HEK293T (cell line): ENCODE results near the gene GPR68.

Experiments used
- CTCF ChIA-PET: fragments of 350-600 bp; formaldehyde crosslinking; extraction: SDS; loops from one replicate; lab custom pipeline; 2021; ENCODE audit warnings: antibody characterized with exemption, inconsistent platforms; lab: Yijun Ruan, JAX
- POLR2A ChIA-PET: fragments of 350-600 bp; formaldehyde crosslinking; extraction: SDS; loops from one replicate; lab custom pipeline; 2020; ENCODE audit warnings: antibody characterized with exemption, inconsistent platforms; lab: Yijun Ruan, JAX
- DNase-seq: peaks from one replicate; pipeline ENCODE4 v3.0.0; 2012; ENCODE audit warnings: mixed read lengths; ENCODE audit errors: extremely low spot score
- ARNT ChIP-seq: fragments of 450-650 bp; IDR thresholded peaks from 2 replicates; pipeline ENCODE4 v1.6.1; 2017; ENCODE audit warnings: mild to moderate bottlenecking
- BHLHE40 ChIP-seq: fragments of 450-650 bp; IDR thresholded peaks from 2 replicates; pipeline ENCODE4 v1.6.1; 2016; ENCODE audit warnings: mild to moderate bottlenecking, moderate library complexity, borderline replicate concordance
- CTBP1 ChIP-seq: fragments of 450-650 bp; IDR thresholded peaks from 2 replicates; pipeline ENCODE4 v1.6.1; 2016; ENCODE audit warnings: borderline replicate concordance
- ELF4 ChIP-seq: fragments of 450-650 bp; IDR thresholded peaks from 2 replicates; pipeline ENCODE4 v1.6.1; 2017; ENCODE audit warnings: antibody characterized with exemption
- FOXA1 ChIP-seq: fragments of 450-650 bp; IDR thresholded peaks from 2 replicates; pipeline ENCODE4 v1.6.1; 2016; ENCODE audit warnings: mild to moderate bottlenecking
- FOXK2 ChIP-seq: fragments of 450-650 bp; IDR thresholded peaks from 2 replicates; pipeline ENCODE4 v1.6.1; 2016; ENCODE audit warnings: mild to moderate bottlenecking
- FOXM1 ChIP-seq: fragments of 450-650 bp; IDR thresholded peaks from 2 replicates; pipeline ENCODE4 v1.6.1; 2017; ENCODE audit warnings: mild to moderate bottlenecking, borderline replicate concordance
- HDGF ChIP-seq: fragments of 450-650 bp; IDR thresholded peaks from 2 replicates; pipeline ENCODE4 v1.6.1; 2017; ENCODE audit warnings: antibody characterized with exemption, borderline replicate concordance
- L3MBTL2 ChIP-seq: fragments of 450-650 bp; conservative IDR thresholded peaks from 2 replicates; pipeline ENCODE4 v1.6.1; 2016; ENCODE audit warnings: mild to moderate bottlenecking
- LEF1 ChIP-seq: fragments of 450-650 bp; IDR thresholded peaks from 2 replicates; pipeline ENCODE4 v1.6.1; 2017; ENCODE audit warnings: mild to moderate bottlenecking, borderline replicate concordance
- NFRKB ChIP-seq: fragments of 450-650 bp; IDR thresholded peaks from 2 replicates; pipeline ENCODE4 v1.6.1; 2016; ENCODE audit warnings: mild to moderate bottlenecking, moderate library complexity
- SP1 ChIP-seq: fragments of 450-650 bp; IDR thresholded peaks from 2 replicates; pipeline ENCODE4 v1.6.1; 2017
- SUZ12 ChIP-seq: fragments of 450-650 bp; IDR thresholded peaks from 2 replicates; pipeline ENCODE4 v1.6.1; 2016; ENCODE audit warnings: mild to moderate bottlenecking
- TARDBP ChIP-seq: fragments of 450-650 bp; IDR thresholded peaks from 2 replicates; pipeline ENCODE4 v1.6.1; 2016
- ZNF384 ChIP-seq: fragments of 450-650 bp; IDR thresholded peaks from 2 replicates; pipeline ENCODE4 v1.6.1; 2016
- TF ChIP-seq, protein P1 (sequence below): fragments of 450-650 bp; IDR thresholded peaks from 2 replicates; pipeline ENCODE4 v1.6.1; 2016

The GPR68 gene

DNA sequence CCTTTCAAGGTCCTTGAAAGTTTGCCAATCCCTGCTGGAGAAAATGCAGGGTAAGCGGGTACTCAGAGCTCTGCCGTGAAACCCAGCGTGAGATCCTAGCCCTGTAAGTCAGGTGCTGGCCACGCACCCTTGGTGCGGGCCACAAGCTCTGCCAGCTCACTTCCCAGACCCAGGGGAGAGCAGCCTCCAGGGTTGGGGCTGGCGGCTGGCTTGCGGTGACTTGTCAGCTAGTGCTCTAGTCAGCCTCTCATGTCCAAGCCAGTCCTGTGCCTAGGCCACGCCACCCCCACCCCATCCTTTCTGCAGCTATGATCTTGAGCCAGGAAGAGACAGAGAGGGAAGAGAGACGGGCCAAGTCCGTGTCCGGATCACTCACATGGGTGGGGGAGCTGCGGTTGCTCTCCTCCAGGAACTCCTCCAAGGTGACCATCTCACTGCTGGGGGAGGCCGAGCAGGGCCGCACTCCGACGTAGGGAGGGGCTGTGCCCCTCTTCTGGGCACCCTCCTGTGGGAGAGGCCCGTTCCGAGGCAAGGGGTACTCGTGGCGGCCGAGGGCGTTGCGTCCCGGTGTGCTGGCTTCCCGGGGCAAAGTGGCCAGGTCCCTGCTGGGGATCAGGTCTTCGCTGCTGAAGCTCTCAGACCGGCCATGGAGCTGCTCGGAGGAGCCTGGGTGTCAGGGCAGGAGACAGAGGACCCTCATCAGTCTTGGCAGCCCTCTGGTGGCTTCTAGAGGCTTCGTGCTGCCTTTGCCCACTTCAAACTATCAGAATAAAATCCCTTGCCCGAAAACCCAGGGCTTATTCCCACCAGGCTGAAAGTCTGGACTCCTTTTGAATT is 33.3 kb upstream of the GPR68 start:
- ChIA-PET CTCF (interaction anchor here (0.9 to 1.4 kb wide), 3 partner anchors 9 to 103 kb away, joined by 3 to 7 read pairs (median 4); no protein-coding TSS in a partner anchor), POLR2A (no interaction called here)
- TF ChIP-seq, protein P1, sequence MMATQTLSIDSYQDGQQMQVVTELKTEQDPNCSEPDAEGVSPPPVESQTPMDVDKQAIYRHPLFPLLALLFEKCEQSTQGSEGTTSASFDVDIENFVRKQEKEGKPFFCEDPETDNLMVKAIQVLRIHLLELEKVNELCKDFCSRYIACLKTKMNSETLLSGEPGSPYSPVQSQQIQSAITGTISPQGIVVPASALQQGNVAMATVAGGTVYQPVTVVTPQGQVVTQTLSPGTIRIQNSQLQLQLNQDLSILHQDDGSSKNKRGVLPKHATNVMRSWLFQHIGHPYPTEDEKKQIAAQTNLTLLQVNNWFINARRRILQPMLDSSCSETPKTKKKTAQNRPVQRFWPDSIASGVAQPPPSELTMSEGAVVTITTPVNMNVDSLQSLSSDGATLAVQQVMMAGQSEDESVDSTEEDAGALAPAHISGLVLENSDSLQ, result no peak
- no peak for TF ChIP-seq BHLHE40
- no peak for TF ChIP-seq FOXK2
- no peak for DNase-seq

DNA sequence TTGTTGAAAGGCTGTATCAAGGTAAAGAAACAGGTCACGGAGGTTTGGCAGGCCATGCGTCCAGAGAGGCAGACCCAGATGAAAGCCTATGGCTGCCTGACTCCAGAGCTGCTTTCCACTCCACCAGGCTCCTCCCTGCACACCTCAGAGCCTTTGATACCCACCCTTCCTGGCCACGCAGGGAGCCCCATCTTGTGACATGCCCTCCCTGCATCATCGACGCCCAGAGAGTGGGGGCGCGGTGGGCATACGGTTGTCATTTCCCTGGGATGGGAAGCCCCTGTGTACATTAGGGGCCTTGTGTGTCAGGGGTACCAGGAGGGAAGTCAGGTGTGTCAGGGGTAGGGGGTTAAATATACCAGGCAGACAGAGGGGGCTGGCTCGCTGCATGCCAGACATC is 30.3 kb upstream of the GPR68 start:
- ChIA-PET POLR2A (no interaction called here), CTCF (no interaction called here)
- TF ChIP-seq, protein P1, result no peak
- TF ChIP-seq CTBP1, result no peak
- TF ChIP-seq SP1, result no peak
- no peak for TF ChIP-seq ZNF384
- TF ChIP-seq LEF1, result no peak
- no peak for TF ChIP-seq FOXA1
- no peak for TF ChIP-seq SUZ12
- TF ChIP-seq L3MBTL2, result no peak
- TF ChIP-seq NFRKB, result no peak
- no peak for TF ChIP-seq TARDBP
- no peak for TF ChIP-seq BHLHE40
- no peak for TF ChIP-seq HDGF
- no peak for TF ChIP-seq ARNT
- no peak for TF ChIP-seq ELF4
- no peak for TF ChIP-seq FOXM1
- no peak for TF ChIP-seq FOXK2
- no peak for DNase-seq

DNA sequence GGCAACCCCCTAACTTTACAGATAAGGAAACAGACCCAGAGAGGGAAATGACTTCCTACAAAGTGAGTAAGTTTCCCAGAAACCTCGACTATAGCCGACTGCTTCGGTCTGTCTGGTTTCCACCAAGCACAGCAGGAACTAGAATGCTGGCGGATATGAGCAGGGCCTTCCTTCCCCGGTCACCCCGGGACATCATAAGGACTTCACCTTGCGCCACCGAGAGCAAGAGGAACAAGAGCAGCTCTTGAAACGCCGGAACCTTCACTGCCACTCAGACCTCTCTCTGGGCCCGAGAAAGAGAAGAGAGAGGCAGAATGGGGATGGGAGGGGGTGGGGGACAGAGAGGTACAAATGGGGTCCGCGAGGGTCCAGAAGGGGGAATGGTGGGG is 29.4 kb upstream of the GPR68 start:
- ChIA-PET POLR2A (no interaction called here), CTCF (no interaction called here)
- TF ChIP-seq ZNF384, result no peak
- no peak for TF ChIP-seq FOXK2
- TF ChIP-seq SUZ12, result no peak
- no peak for TF ChIP-seq FOXM1
- no peak for TF ChIP-seq HDGF
- no peak for TF ChIP-seq TARDBP
- TF ChIP-seq LEF1, result no peak
- no peak for DNase-seq

DNA sequence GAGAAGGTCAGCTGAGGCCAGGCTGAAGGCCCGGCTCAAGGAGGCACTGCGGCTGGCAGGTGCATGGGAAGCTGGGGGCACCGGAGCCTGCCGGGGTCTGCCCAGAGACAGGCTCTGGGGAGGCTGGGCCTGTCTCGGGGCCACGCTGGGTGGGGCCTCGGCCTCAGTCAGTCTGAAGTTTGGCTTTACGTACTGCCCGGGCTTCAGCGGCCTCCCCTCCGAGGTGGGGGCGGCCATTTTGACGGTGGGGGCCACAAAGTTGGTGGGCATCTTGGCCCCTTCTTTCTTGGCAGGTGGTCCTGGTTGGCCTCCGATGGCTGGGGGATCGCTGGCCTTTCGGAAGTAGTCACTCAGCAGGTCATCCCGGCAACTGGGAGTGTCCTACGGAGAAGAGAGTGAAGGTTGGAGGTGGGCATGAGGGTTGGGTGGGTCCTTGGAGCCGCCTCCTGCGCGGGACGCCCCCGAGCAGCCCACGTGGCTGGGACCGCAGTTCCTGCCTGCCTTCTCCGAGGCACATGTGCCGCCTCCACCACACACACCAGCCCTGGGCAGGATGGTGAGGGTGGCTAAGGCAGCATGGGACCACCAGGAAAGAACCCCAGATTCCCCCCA is 28.9 kb upstream of the GPR68 start:
- TF ChIP-seq NFRKB, result no peak
- TF ChIP-seq SUZ12, result no peak
- no peak for TF ChIP-seq TARDBP
- TF ChIP-seq SP1, result no peak
- TF ChIP-seq, protein P1, result no peak
- TF ChIP-seq CTBP1, result no peak
- TF ChIP-seq L3MBTL2, result no peak
- TF ChIP-seq BHLHE40, result no peak
- no peak for TF ChIP-seq HDGF
- no peak for TF ChIP-seq ARNT
- no peak for TF ChIP-seq ZNF384
- TF ChIP-seq FOXM1, result no peak
- TF ChIP-seq FOXA1, result no peak
- no peak for TF ChIP-seq ELF4
- TF ChIP-seq LEF1, result no peak
- no peak for TF ChIP-seq FOXK2
- ChIA-PET POLR2A (no interaction called here), CTCF (no interaction called here)
- no peak for DNase-seq

DNA sequence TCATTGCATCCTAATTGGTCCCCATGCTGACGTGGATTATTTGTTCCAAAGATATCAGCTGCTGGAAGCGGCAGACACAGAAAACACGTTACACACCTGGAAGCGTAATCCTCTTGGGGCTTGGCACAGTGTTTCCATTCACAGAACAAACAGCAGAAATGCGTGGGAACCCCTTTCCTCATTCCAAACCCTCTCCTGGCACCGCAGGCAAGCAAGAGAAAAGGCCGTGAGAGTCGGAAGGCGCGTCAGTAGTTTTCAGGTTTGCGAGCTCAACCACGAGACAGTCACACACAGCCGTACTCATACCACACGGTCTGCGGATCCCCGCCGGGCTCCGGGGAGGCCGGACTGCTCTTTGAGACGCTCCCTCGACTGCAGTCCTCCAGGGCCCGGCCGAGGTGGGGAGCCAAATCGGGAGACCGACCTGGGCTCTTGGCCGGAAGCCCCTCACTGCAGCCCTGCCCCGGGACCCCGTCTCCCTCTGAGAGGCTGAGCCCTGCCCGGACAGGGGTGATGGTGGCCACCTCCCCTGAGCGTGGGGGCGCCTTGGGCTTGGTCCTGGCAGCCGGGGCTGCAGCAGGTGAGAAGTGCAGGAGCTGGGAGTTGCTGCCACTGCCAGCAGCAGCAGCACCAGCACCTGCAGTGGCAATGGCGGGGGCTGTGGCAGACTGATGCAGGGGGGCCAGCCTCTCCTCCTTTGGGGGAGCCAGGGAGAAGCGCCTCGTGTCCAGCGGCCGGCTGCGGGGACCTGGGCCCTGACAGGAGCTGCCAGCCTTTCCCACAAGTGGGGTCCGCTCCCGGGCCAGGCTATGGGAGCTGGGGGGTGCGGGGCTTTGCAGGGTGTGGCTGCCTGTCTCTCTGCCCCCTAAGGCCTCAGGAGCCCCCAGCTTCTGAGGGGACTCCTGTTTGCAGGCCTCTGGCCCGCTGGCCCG is 28.1 kb upstream of the GPR68 start:
- DNase-seq, result no peak
- TF ChIP-seq, protein P1, result no peak
- TF ChIP-seq SUZ12 (no peak), BHLHE40 (no peak), NFRKB (no peak), ELF4 (no peak), SP1 (no peak), HDGF (no peak), ZNF384 (no peak), ARNT (no peak), TARDBP (no peak), L3MBTL2 (no peak), LEF1 (no peak), FOXM1 (no peak), FOXK2 (no peak), CTBP1 (no peak), FOXA1 (no peak)
- CTCF ChIA-PET, result no interaction called here
- POLR2A ChIA-PET, result no interaction called here
